ENCODE results near the gene TBCE.

TBCE gene

DNA sequence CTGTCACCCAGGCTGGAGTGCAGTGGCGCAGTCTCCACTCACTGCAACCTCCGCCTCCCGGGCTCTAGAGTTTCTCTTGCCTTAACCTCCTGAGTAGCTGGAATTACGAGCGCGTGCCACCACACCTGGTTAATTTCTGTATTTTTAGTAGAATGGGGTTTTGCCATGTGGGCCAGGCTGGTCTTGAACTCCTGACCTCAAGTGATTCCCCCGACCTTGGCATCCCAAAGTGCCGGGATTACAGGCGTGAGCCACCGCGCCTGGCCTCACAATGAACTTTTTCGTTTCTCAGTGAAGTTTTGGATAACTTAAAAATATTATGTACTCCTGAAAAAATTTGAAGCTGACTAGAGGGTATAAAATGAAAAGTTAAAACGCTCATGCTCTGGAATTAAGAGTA is 59.5 kb downstream of the TBCE start:
- no peak overlapping the region for H3K4me3 ChIP-seq (ENCODE audit: control insufficient read depth in 1 of 7, extremely low read depth in 1 of 7, insufficient read depth in 4 of 7, low read depth in 2 of 7, low read length in 6 of 7)
- H3K27me3 ChIP-seq (replicated peaks in 2 of 5; ENCODE audit: control insufficient read depth in 4 of 5, insufficient read depth in 5 of 5, low read length in 4 of 5) = no peaks in the 10 kb centered on the region
- CTCF ChIA-PET = interaction anchor here (1.5 kb wide), 1 partner anchor 10 kb away, joined by 8 read pairs; no protein-coding TSS in a partner anchor
- H3K36me3 ChIP-seq (ENCODE audit: control insufficient read depth in 4 of 4, insufficient read depth in 4 of 4, low read length in 3 of 4) = peaks cover 3 to 7% (median 4%) of the 10 kb centered on the region in 4 experiments
- no peaks in the 10 kb centered on the region for H3K9me3 ChIP-seq (ENCODE audit: control extremely low read depth in 1 of 5, control insufficient read depth in 4 of 5, insufficient read depth in 2 of 5, low read depth in 1 of 5, low read length in 4 of 5)
- H3K27ac ChIP-seq (ENCODE audit: insufficient read depth in 1 of 2, low read depth in 1 of 2, low read length in 2 of 2, poor library complexity in 1 of 2, severe bottlenecking in 2 of 2) = no peak overlapping the region
- peaks cover 3 to 25% (median 20%) of the 10 kb centered on the region in 4 experiments for H3K4me1 ChIP-seq (ENCODE audit: control extremely low read depth in 1 of 4, control insufficient read depth in 4 of 4, insufficient read depth in 4 of 4, low read length in 3 of 4)
- WGBS (ENCODE audit: insufficient coverage) = 100% methylated on average over 4 of the region's 13 CpGs
- POLR2A ChIA-PET = no interaction called here
- DNase-seq = no peak

DNA sequence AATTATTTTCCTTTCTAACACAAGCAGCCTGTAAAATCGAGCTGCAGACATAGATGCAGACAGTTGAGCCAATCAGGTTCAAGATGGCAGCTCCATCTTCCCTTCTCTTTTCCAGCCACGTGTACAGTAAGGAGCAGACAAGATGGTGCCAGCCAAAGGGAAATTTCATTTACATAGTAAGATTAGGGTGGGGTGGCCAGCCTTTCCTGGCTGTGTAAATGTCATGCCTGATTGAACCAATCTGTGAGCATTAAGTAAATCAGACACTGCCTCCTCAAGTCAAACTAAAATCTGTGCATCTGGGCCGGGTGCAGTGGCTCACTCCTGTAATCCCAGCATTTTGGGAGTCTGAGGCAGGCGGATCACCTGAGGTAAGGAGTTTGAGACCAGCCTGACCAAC is 60.2 kb downstream of the TBCE start:
- Histone ChIP-seq H3K4me3 (ENCODE audit: control insufficient read depth in 1 of 7, extremely low read depth in 1 of 7, insufficient read depth in 4 of 7, low read depth in 2 of 7, low read length in 6 of 7) (no peak overlapping the region), H3K4me1 (ENCODE audit: control extremely low read depth in 1 of 4, control insufficient read depth in 4 of 4, insufficient read depth in 4 of 4, low read length in 3 of 4) (peaks cover 3 to 18% (median 15%) of the 10 kb centered on the region in 4 experiments), H3K27me3 (replicated peaks in 2 of 5; ENCODE audit: control insufficient read depth in 4 of 5, insufficient read depth in 5 of 5, low read length in 4 of 5) (no peaks in the 10 kb centered on the region), H3K27ac (ENCODE audit: insufficient read depth in 1 of 2, low read depth in 1 of 2, low read length in 2 of 2, poor library complexity in 1 of 2, severe bottlenecking in 2 of 2) (no peak overlapping the region), H3K36me3 (ENCODE audit: control insufficient read depth in 4 of 4, insufficient read depth in 4 of 4, low read length in 3 of 4) (peaks cover 3 to 7% (median 5%) of the 10 kb centered on the region in 4 experiments), H3K9me3 (ENCODE audit: control extremely low read depth in 1 of 5, control insufficient read depth in 4 of 5, insufficient read depth in 2 of 5, low read depth in 1 of 5, low read length in 4 of 5) (no peaks in the 10 kb centered on the region)
- POLR2A ChIA-PET = interaction anchor here (0.6 kb wide), 1 partner anchor 256 kb away, joined by 3 read pairs; no protein-coding TSS in a partner anchor
- CTCF ChIA-PET = interaction anchor here (1.5 kb wide), 2 partner anchors 10 to 11 kb away, joined by 4 to 8 read pairs; no protein-coding TSS in a partner anchor
- 100% methylated on average over 3 of the region's 4 CpGs for WGBS (ENCODE audit: insufficient coverage)
- DNase-seq = no peak

DNA sequence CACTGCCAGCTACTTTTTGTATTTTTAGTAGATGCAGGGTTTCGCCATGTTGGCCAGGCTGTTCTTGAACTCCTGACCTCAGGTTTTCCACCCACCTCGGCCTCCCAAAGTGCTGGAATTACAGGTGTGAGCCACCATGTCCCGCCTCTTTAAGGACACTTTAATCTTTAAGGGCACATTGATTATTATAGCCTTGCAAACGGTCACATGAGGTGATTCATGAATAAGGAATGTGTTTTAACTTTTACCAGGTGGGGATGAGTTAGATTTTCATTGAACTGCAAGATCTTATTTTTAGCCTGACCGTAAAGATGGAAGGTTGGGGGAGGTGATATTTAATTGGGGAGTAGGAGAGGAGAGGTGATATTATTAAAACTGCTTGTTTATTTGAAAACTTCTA is 61.9 kb downstream of the TBCE start:
- H3K27me3 ChIP-seq (replicated peaks in 2 of 5; ENCODE audit: control insufficient read depth in 4 of 5, insufficient read depth in 5 of 5, low read length in 4 of 5) = no peaks in the 10 kb centered on the region
- POLR2A ChIA-PET = no interaction called here
- H3K9me3 ChIP-seq (ENCODE audit: control extremely low read depth in 1 of 5, control insufficient read depth in 4 of 5, insufficient read depth in 2 of 5, low read depth in 1 of 5, low read length in 4 of 5) = no peaks in the 10 kb centered on the region

DNA sequence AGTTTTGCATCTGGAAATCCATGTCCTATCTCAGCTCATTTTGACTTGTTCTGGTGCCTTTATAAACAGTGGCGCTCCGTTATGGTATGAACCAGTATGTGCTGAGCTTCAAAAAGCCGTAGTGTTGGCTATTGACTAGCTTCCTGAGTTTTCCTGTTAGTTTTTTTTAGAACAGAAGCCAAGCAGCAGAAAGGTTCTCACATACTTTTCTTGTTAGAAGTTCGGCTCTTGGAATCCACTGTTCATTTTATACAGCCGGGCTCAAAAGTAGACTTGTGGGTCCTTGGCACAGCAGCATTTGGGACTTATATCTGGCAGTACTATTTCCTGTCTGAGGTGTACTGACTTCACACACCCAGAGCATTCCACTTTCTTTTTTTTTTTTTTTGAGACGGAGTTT is 63.8 kb downstream of the TBCE start:
- no peak for DNase-seq
- Histone ChIP-seq H3K4me3 (ENCODE audit: control insufficient read depth in 1 of 7, extremely low read depth in 1 of 7, insufficient read depth in 4 of 7, low read depth in 2 of 7, low read length in 6 of 7) (no peak overlapping the region), H3K27ac (ENCODE audit: insufficient read depth in 1 of 2, low read depth in 1 of 2, low read length in 2 of 2, poor library complexity in 1 of 2, severe bottlenecking in 2 of 2) (no peak overlapping the region), H3K9me3 (ENCODE audit: control extremely low read depth in 1 of 5, control insufficient read depth in 4 of 5, insufficient read depth in 2 of 5, low read depth in 1 of 5, low read length in 4 of 5) (no peaks in the 10 kb centered on the region), H3K36me3 (ENCODE audit: control insufficient read depth in 4 of 4, insufficient read depth in 4 of 4, low read length in 3 of 4) (peaks cover 6 to 18% (median 12%) of the 10 kb centered on the region in 4 experiments), H3K4me1 (ENCODE audit: control extremely low read depth in 1 of 4, control insufficient read depth in 4 of 4, insufficient read depth in 4 of 4, low read length in 3 of 4) (no peaks in the 10 kb centered on the region), H3K27me3 (replicated peaks in 2 of 5; ENCODE audit: control insufficient read depth in 4 of 5, insufficient read depth in 5 of 5, low read length in 4 of 5) (no peaks in the 10 kb centered on the region)
- 100% methylated on average over 2 of the region's 6 CpGs for WGBS (ENCODE audit: insufficient coverage)
- POLR2A ChIA-PET = no interaction called here
- CTCF ChIA-PET = no interaction called here

More for the DNA sequence above, 61.9 kb downstream of the TBCE start:
- H3K36me3 ChIP-seq (ENCODE audit: control insufficient read depth in 4 of 4, insufficient read depth in 4 of 4, low read length in 3 of 4) = peaks cover 5 to 15% (median 11%) of the 10 kb centered on the region in 4 experiments
- DNase-seq = no peak
- no peak overlapping the region for H3K27ac ChIP-seq (ENCODE audit: insufficient read depth in 1 of 2, low read depth in 1 of 2, low read length in 2 of 2, poor library complexity in 1 of 2, severe bottlenecking in 2 of 2)
- WGBS (ENCODE audit: insufficient coverage) = 100% methylated on average over 5 of the region's 5 CpGs
- CTCF ChIA-PET = interaction anchor here (1.5 kb wide), 1 partner anchor 9 kb away, joined by 4 read pairs; no protein-coding TSS in a partner anchor
- H3K4me3 ChIP-seq (ENCODE audit: control insufficient read depth in 1 of 7, extremely low read depth in 1 of 7, insufficient read depth in 4 of 7, low read depth in 2 of 7, low read length in 6 of 7) = no peak overlapping the region
- H3K4me1 ChIP-seq (ENCODE audit: control extremely low read depth in 1 of 4, control insufficient read depth in 4 of 4, insufficient read depth in 4 of 4, low read length in 3 of 4) = peaks cover 0 to 3% (median 2%) of the 10 kb centered on the region in 4 experiments

DNA sequence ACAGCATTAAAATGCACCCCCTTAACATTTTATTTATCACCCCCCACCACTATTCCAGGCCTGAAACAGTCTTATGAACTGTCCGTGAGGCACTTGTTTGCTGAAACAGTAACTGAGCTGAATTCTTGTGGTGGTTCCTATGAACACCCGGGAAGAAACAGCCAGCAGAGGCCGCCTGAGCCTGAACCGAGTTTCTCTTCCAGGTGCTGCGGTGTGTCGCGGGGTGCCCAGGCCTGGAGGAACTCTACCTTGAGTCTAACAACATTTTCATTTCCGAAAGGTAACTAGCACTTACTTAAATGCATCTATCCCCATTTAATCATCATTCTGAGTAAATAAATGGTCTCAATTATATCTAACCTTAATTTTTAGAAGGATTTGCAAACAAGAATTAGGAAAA is 66.8 kb downstream of the TBCE start:
- POLR2A ChIA-PET = no interaction called here
- no peak overlapping the region for H3K27ac ChIP-seq (ENCODE audit: insufficient read depth in 1 of 2, low read depth in 1 of 2, low read length in 2 of 2, poor library complexity in 1 of 2, severe bottlenecking in 2 of 2)
- CTCF ChIA-PET = no interaction called here
- no peaks in the 10 kb centered on the region for H3K4me1 ChIP-seq (ENCODE audit: control extremely low read depth in 1 of 4, control insufficient read depth in 4 of 4, insufficient read depth in 4 of 4, low read length in 3 of 4)
- H3K36me3 ChIP-seq (ENCODE audit: control insufficient read depth in 4 of 4, insufficient read depth in 4 of 4, low read length in 3 of 4) = peaks cover 8 to 42% (median 26%) of the 10 kb centered on the region in 4 experiments
- H3K9me3 ChIP-seq (ENCODE audit: control extremely low read depth in 1 of 5, control insufficient read depth in 4 of 5, insufficient read depth in 2 of 5, low read depth in 1 of 5, low read length in 4 of 5) = no peaks in the 10 kb centered on the region
- DNase-seq = no peak
- H3K27me3 ChIP-seq (replicated peaks in 2 of 5; ENCODE audit: control insufficient read depth in 4 of 5, insufficient read depth in 5 of 5, low read length in 4 of 5) = no peaks in the 10 kb centered on the region
- 100% methylated on average over 4 of the region's 8 CpGs for WGBS (ENCODE audit: insufficient coverage)
- no peak overlapping the region for H3K4me3 ChIP-seq (ENCODE audit: control insufficient read depth in 1 of 7, extremely low read depth in 1 of 7, insufficient read depth in 4 of 7, low read depth in 2 of 7, low read length in 6 of 7)

DNA sequence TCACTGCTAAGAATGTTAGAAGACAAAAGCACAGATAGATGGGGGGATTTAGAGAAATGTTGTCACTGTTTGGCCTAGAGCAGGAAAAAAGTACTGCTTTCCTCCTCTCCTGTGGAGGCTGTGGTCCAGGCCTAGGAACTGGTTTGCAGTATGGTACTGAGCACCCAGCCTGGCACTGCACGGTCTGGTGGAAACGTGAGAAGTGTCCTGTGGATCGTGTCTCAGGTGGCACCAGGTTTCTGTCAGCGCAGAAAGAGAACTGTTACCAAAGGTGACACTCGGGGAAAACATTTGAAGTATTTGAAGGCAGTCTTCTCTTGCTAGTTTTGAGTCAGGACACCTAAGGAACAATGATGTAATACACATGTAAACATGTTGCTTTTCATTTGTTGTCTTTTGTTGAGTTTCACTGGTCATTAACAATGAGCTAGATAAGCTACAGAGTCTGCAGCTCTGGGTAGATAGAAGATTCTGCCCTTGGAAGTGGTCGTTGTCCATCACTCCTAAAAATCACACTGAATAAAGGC is 74.0 kb downstream of the TBCE start:
- no peak overlapping the region for H3K4me3 ChIP-seq (ENCODE audit: control insufficient read depth in 1 of 7, extremely low read depth in 1 of 7, insufficient read depth in 4 of 7, low read depth in 2 of 7, low read length in 6 of 7)
- H3K36me3 ChIP-seq (ENCODE audit: control insufficient read depth in 4 of 4, insufficient read depth in 4 of 4, low read length in 3 of 4) = peaks cover 19 to 63% (median 44%) of the 10 kb centered on the region in 4 experiments
- ChIA-PET CTCF (interaction anchor here (0.6 to 1.2 kb wide), 2 partner anchors 9 to 348 kb away, joined by 3 read pairs; no protein-coding TSS in a partner anchor), POLR2A (no interaction called here)
- peaks cover 0 to 4% (median under 1%) of the 10 kb centered on the region in 4 experiments for H3K4me1 ChIP-seq (ENCODE audit: control extremely low read depth in 1 of 4, control insufficient read depth in 4 of 4, insufficient read depth in 4 of 4, low read length in 3 of 4)
- no peaks in the 10 kb centered on the region for H3K9me3 ChIP-seq (ENCODE audit: control extremely low read depth in 1 of 5, control insufficient read depth in 4 of 5, insufficient read depth in 2 of 5, low read depth in 1 of 5, low read length in 4 of 5)
- H3K27ac ChIP-seq (ENCODE audit: insufficient read depth in 1 of 2, low read depth in 1 of 2, low read length in 2 of 2, poor library complexity in 1 of 2, severe bottlenecking in 2 of 2) = peak overlapping the region in 1 of 2 experiments; percentile 33
- no peaks in the 10 kb centered on the region for H3K27me3 ChIP-seq (replicated peaks in 2 of 5; ENCODE audit: control insufficient read depth in 4 of 5, insufficient read depth in 5 of 5, low read length in 4 of 5)
- no peak for DNase-seq
- 100% methylated on average over 3 of the region's 6 CpGs for WGBS (ENCODE audit: insufficient coverage)

DNA sequence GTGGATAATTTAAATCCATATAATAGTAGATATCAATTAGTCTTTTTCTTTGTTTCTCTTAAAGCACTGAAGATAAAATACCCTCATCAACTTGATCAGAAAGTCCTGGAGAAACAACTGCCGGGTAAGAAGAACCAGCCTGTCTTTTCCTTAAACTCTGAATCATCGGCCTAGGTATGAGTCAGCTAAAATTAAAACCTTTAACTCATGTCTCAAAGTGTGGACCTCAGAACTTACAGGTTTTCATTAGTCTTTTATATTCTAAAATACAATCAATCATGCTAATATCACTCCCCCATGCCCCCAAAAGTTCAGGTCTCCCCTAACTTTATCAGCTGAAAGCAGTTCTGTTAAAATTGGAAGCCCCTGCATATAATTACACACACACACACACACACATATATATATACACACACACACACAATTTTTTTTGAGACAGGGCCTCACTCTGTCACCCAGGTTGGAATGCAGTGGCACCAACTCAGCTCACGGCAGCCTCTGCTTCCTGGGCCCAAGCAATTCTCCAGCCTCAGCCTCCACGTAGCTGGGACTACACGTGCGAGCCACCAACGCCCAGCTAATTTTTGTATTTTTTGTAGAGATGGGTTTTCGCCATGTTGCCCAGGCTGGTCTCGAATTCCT is 75.7 kb downstream of the TBCE start:
- DNase-seq = peak; percentile 29 to 72 (median 68)
- WGBS (ENCODE audit: insufficient coverage) = 81% methylated on average over 8 of the region's 9 CpGs
- Histone ChIP-seq H3K9me3 (ENCODE audit: control extremely low read depth in 1 of 5, control insufficient read depth in 4 of 5, insufficient read depth in 2 of 5, low read depth in 1 of 5, low read length in 4 of 5) (no peaks in the 10 kb centered on the region), H3K4me3 (ENCODE audit: control insufficient read depth in 1 of 7, extremely low read depth in 1 of 7, insufficient read depth in 4 of 7, low read depth in 2 of 7, low read length in 6 of 7) (no peak overlapping the region), H3K36me3 (ENCODE audit: control insufficient read depth in 4 of 4, insufficient read depth in 4 of 4, low read length in 3 of 4) (peaks cover 20 to 66% (median 42%) of the 10 kb centered on the region in 4 experiments), H3K4me1 (ENCODE audit: control extremely low read depth in 1 of 4, control insufficient read depth in 4 of 4, insufficient read depth in 4 of 4, low read length in 3 of 4) (peaks cover 0 to 4% (median under 1%) of the 10 kb centered on the region in 4 experiments), H3K27ac (ENCODE audit: insufficient read depth in 1 of 2, low read depth in 1 of 2, low read length in 2 of 2, poor library complexity in 1 of 2, severe bottlenecking in 2 of 2) (peak overlapping the region in 1 of 2 experiments; percentile 70), H3K27me3 (replicated peaks in 2 of 5; ENCODE audit: control insufficient read depth in 4 of 5, insufficient read depth in 5 of 5, low read length in 4 of 5) (no peaks in the 10 kb centered on the region)
- ChIA-PET CTCF (interaction anchor here (0.6 to 1.3 kb wide), 2 partner anchors 10 to 21 kb away, joined by 3 read pairs; no protein-coding TSS in a partner anchor), POLR2A (interaction anchor here (0.7 kb wide), 1 partner anchor 19 kb away, joined by 3 read pairs; no protein-coding TSS in a partner anchor)
